Body of pancreas (tissue), 4 donors: ENCODE measurements around the gene FCGR3A. TPM values are rescaled to one million over a fixed set of nuclear protein-coding genes. Genes with fewer than 3 reads are reported as not detected.
"Not testable (repeated sequence)": the region's sequence is repeated elsewhere in the genome, so short reads cannot be mapped to it uniquely, and the experiment has no call there.

Source experiments
- ATAC-seq: fragments of 150-250 bp; one replicate; pipeline ENCODE4 v1.9.1; 2016
- DNase-seq, 4 donors: peaks; one replicate each; pipeline ENCODE4 v3.0.0-alpha.2; 2019
- H3K27ac ChIP-seq, 4 donors: fragments of 200-600 bp; sonication (generic); 1 replicate in 3 of 4; 2 replicates in 1 of 4; pipeline versions ENCODE4 v1.5.1 to v1.6.1; 2016 to 2019; ENCODE audit warnings: mild to moderate bottlenecking in 1 of 4, mixed read lengths in 1 of 4, moderate library complexity in 1 of 4
- H3K27me3 ChIP-seq, 2 donors: fragments of 200-600 bp; sonication (generic); one replicate each; pipeline ENCODE4 v1.6.0; 2016; ENCODE audit warnings: mild to moderate bottlenecking in 1 of 2
- H3K36me3 ChIP-seq, 2 donors: fragments of 200-600 bp; sonication (generic); replicated peaks in 1 of 2; 2 replicates each; pipeline ENCODE4 v1.5.1; 2016; ENCODE audit warnings: low read depth in 2 of 2; ENCODE audit not compliant: insufficient read depth in 1 of 2
- H3K4me1 ChIP-seq: fragments of 200-600 bp; sonication (generic); one replicate; pipeline ENCODE4 v1.6.0; 2016
- H3K4me3 ChIP-seq, 2 donors: fragments of 200-600 bp; sonication (generic); 1 replicate in 1 of 2; 2 replicates in 1 of 2; pipeline ENCODE4 v1.5.1; 2016 to 2019
- H3K9me3 ChIP-seq, 3 donors: fragments of 200-600 bp; sonication (generic); 1 replicate in 2 of 3; 2 replicates in 1 of 3; pipeline ENCODE4 v1.5.1; 2016
- CTCF ChIP-seq, 7 experiments: fragments of 450-650 bp in 4 of 7; fragments of 200-600 bp in 3 of 7; sonication (generic) in 3 of 7; IDR thresholded peaks; one replicate each; pipeline ENCODE4 v1.5.1; 2016 to 2019; ENCODE audit warnings: antibody characterized with exemption in 7 of 7
- POLR2A ChIP-seq, 3 donors: fragments of 450-650 bp; IDR thresholded peaks; one replicate each; pipeline ENCODE4 v1.6.1; 2016; ENCODE audit warnings: antibody characterized with exemption in 3 of 3, mild to moderate bottlenecking in 2 of 3
- WGBS, 2 donors: methylation state at CpG; one replicate each; pipeline ENCODE4 v1.1.5; 2017; 5-methylcytosine and 5-hydroxymethylcytosine counted together
- intact Hi-C: fragments of 100-400 bp; cut with DNase I; formaldehyde crosslinking; loops from one replicate; pipeline ENCODE4 v1.15.1; 2023
- total RNA-seq, 2 donors: library from RNA; depleted of rRNA; stranded (reverse); fragments of >200 nt; gene quantifications; one replicate each; pipeline ENCODE4 v1.1.0, GENCODE V29; 2016

The FCGR3A gene
- 1 to 10 TPM in 1 of 2 donors, not detected in 1; 5.2 TPM for total RNA-seq

- no peaks in the 10 kb centered on the region for H3K36me3 ChIP-seq
- H3K27ac ChIP-seq: peak within 1 kb of the TSS in 1 of 4 donors; percentile 37
- intact Hi-C loops: no loop called here
- 52 to 56% methylated on average over 2 of the region's 2 CpGs for WGBS, 2 donors
- TF ChIP-seq POLR2A (IDR thresholded peaks at IDR 0.05): no peak
- no peak for TF ChIP-seq CTCF (IDR thresholded peaks at IDR 0.05)
- no peaks in the 10 kb centered on the region for H3K9me3 ChIP-seq
- H3K4me1 ChIP-seq: no peaks in the 10 kb centered on the region
- no peak within 1 kb of the TSS for H3K4me3 ChIP-seq
- DNase-seq (peak in 1 of 4 donors; percentile 30), ATAC-seq (no peak)
- peaks cover 0 to 4% of the 10 kb centered on the region in 2 donors for H3K27me3 ChIP-seq
Observed at GRCh38 chr1:161549652-161550051, at the start of gene FCGR3A. TSS of gene FCGR3A (minus strand) at chr1:161549818. CDS start at chr1:161549736, 82 bp downstream.

GRCh38 chr1:161597077-161597476 lies 47.5 kb upstream of the FCGR3A start:
- 95 to 100% methylated on average over 3 of the region's 3 CpGs for WGBS, 2 donors
- H3K27me3 ChIP-seq, intact Hi-C loops, DNase-seq, H3K36me3 ChIP-seq, H3K4me1 ChIP-seq, H3K27ac ChIP-seq, H3K9me3 ChIP-seq, H3K4me3 ChIP-seq, ATAC-seq: not testable (repeated sequence)

GRCh38 chr1:161595583-161595982 lies 46.0 kb upstream of the FCGR3A start:
- H3K36me3 ChIP-seq, H3K4me1 ChIP-seq, H3K9me3 ChIP-seq, DNase-seq, H3K27me3 ChIP-seq, H3K4me3 ChIP-seq, intact Hi-C loops, ATAC-seq: not testable (repeated sequence)
- peak overlapping the region in 1 of 4 donors; percentile 32 for H3K27ac ChIP-seq
- 23 to 25% methylated on average over 2 of the region's 2 CpGs for WGBS, 2 donors

- peak overlapping the region in 1 of 4 donors; percentile 32 for H3K27ac ChIP-seq
- intact Hi-C loops, H3K4me1 ChIP-seq, H3K36me3 ChIP-seq, H3K9me3 ChIP-seq, ATAC-seq, DNase-seq, H3K27me3 ChIP-seq, H3K4me3 ChIP-seq: not testable (repeated sequence)
- 82 to 100% methylated on average over 1 to 2 of the region's 2 CpGs for WGBS, 2 donors
Observed at GRCh38 chr1:161595173-161595572, 45.6 kb upstream of the FCGR3A start.

- intact Hi-C loops, H3K27ac ChIP-seq, H3K4me3 ChIP-seq, H3K9me3 ChIP-seq, H3K4me1 ChIP-seq, ATAC-seq, H3K27me3 ChIP-seq, H3K36me3 ChIP-seq: not testable (repeated sequence)
- DNase-seq: peak in 1 of 4 donors; percentile 17
- WGBS, 2 donors: 30 to 89% methylated on average over 1 to 3 of the region's 4 CpGs
Observed at GRCh38 chr1:161594269-161594984, 44.8 kb upstream of the FCGR3A start.

GRCh38 chr1:161593092-161593755 lies 43.6 kb upstream of the FCGR3A start:
- H3K27ac ChIP-seq, DNase-seq, ATAC-seq, H3K9me3 ChIP-seq, H3K27me3 ChIP-seq, H3K36me3 ChIP-seq, intact Hi-C loops, H3K4me1 ChIP-seq, H3K4me3 ChIP-seq: not testable (repeated sequence)
- WGBS, 2 donors: 89 to 92% methylated on average over 8 to 11 of the region's 11 CpGs

GRCh38 chr1:161592586-161592985 lies 43.0 kb upstream of the FCGR3A start:
- 40 to 63% methylated on average over 1 to 3 of the region's 3 CpGs for WGBS, 2 donors
- intact Hi-C loops, H3K36me3 ChIP-seq, H3K4me3 ChIP-seq, H3K4me1 ChIP-seq, H3K27ac ChIP-seq, ATAC-seq, DNase-seq, H3K9me3 ChIP-seq, H3K27me3 ChIP-seq: not testable (repeated sequence)

GRCh38 chr1:161589920-161590319 lies 40.3 kb upstream of the FCGR3A start:
- H3K4me3 ChIP-seq, DNase-seq, H3K4me1 ChIP-seq, H3K36me3 ChIP-seq, H3K27me3 ChIP-seq, H3K27ac ChIP-seq, intact Hi-C loops, H3K9me3 ChIP-seq, ATAC-seq: not testable (repeated sequence)
- WGBS, 2 donors: 70% methylated on average over 1 of the region's 6 CpGs; no CpG with 5 or more reads in 1 of the 2 donors

- DNase-seq, H3K4me3 ChIP-seq, H3K27ac ChIP-seq, H3K36me3 ChIP-seq, ATAC-seq, H3K27me3 ChIP-seq, H3K4me1 ChIP-seq, intact Hi-C loops, H3K9me3 ChIP-seq: not testable (repeated sequence)
- WGBS, 2 donors: 65 to 80% methylated on average over 1 to 8 of the region's 8 CpGs
Observed at GRCh38 chr1:161589365-161589764, 39.7 kb upstream of the FCGR3A start.

- H3K9me3 ChIP-seq, H3K4me3 ChIP-seq, H3K36me3 ChIP-seq, H3K4me1 ChIP-seq, ATAC-seq, H3K27ac ChIP-seq, intact Hi-C loops, H3K27me3 ChIP-seq, DNase-seq: not testable (repeated sequence)
- no CpG with 5 or more reads among the region's 6 CpGs for WGBS, 2 donors
Observed at GRCh38 chr1:161588596-161588995, 39.0 kb upstream of the FCGR3A start.

- H3K36me3 ChIP-seq, H3K9me3 ChIP-seq, intact Hi-C loops, H3K4me3 ChIP-seq, DNase-seq, ATAC-seq, H3K27ac ChIP-seq, H3K27me3 ChIP-seq, H3K4me1 ChIP-seq: not testable (repeated sequence)
- no CpG with 5 or more reads among the region's 4 CpGs for WGBS, 2 donors
Observed at GRCh38 chr1:161582882-161583281, 33.3 kb upstream of the FCGR3A start.
